Esophagus muscularis mucosa (tissue), 4 donors: ENCODE data around the gene UBE2QL1. TPM values are rescaled to one million over a fixed set of nuclear protein-coding genes. Genes with fewer than 3 reads are reported as not detected.

ENCODE experiments used
- DNase-seq: peaks from one replicate; pipeline ENCODE4 v3.0.0-alpha.2; 2017; ENCODE audit errors: extremely low spot score
- H3K27ac ChIP-seq, 4 donors: fragments of 200-600 bp; sonication (generic); replicated peaks in 1 of 4; 1 replicate in 3 of 4; 2 replicates in 1 of 4; pipeline ENCODE4 v1.5.1; 2016 to 2019; ENCODE audit warnings: mild to moderate bottlenecking in 1 of 4
- H3K27me3 ChIP-seq, 4 donors: fragments of 200-600 bp; sonication (generic); one replicate each; pipeline versions ENCODE4 v1.5.1 to v1.6.0; 2016 to 2019
- H3K36me3 ChIP-seq, 4 donors: fragments of 200-600 bp; sonication (generic); one replicate each; pipeline ENCODE4 v1.5.1; 2016 to 2019
- H3K4me1 ChIP-seq, 4 donors: fragments of 200-600 bp; sonication (generic); one replicate each; pipeline ENCODE4 v1.5.1; 2016 to 2019
- H3K4me3 ChIP-seq, 4 donors: fragments of 200-600 bp; sonication (generic); 1 replicate in 2 of 4; 2 replicates in 2 of 4; pipeline ENCODE4 v1.5.1; 2016 to 2019; ENCODE audit warnings: mild to moderate bottlenecking in 4 of 4, moderate library complexity in 1 of 4
- H3K9me3 ChIP-seq, 4 donors: fragments of 200-600 bp; sonication (generic); 1 replicate in 3 of 4; 2 replicates in 1 of 4; pipeline ENCODE4 v1.5.1; 2016 to 2019
- EP300 ChIP-seq: sonication (generic); formaldehyde crosslinking; IDR thresholded peaks from one replicate; pipeline ENCODE4 v1.6.1; 2017; ENCODE audit warnings: antibody characterized with exemption
- POLR2A ChIP-seq: fragments of 450-650 bp; IDR thresholded peaks from one replicate; pipeline ENCODE4 v1.6.1; 2017; ENCODE audit warnings: antibody characterized with exemption, moderate library complexity, mild to moderate bottlenecking, low read depth
- POLR2AphosphoS5 ChIP-seq, 2 donors: sonication (generic); formaldehyde crosslinking; IDR thresholded peaks; one replicate each; pipeline ENCODE4 v1.6.1; 2017; ENCODE audit warnings: antibody characterized with exemption in 2 of 2
- WGBS: methylation state at CpG from one replicate; pipeline ENCODE4 v1.1.5; 2018; 5-methylcytosine and 5-hydroxymethylcytosine counted together
- intact Hi-C: fragments of 100-400 bp; cut with DNase I; formaldehyde crosslinking; loops from one replicate; pipeline ENCODE4 v1.15.1; 2023
- total RNA-seq, 4 donors: library from RNA; depleted of rRNA; stranded (reverse); fragments of >200 nt; gene quantifications; one replicate each; pipeline versions ENCODE4 v1.1.0 to v1.2.1, GENCODE V29; 2016
- TF ChIP-seq, protein P1 (sequence below), 3 experiments: fragments of 200-600 bp in 2 of 3; fragments of 450-650 bp in 1 of 3; sonication (generic) in 2 of 3; IDR thresholded peaks; one replicate each; pipeline ENCODE4 v1.5.1; 2017 to 2019; ENCODE audit warnings: antibody characterized with exemption in 3 of 3, mild to moderate bottlenecking in 2 of 3, moderate library complexity in 1 of 3

Gene UBE2QL1
- total RNA-seq, 4 donors from 2014 or later, result under 0.01 to 1.6 (median 0.82) TPM

GRCh38 chr5:6408627-6409446 lies 39.8 kb upstream of the UBE2QL1 start:
- intact Hi-C loops, result no loop called here
- peaks cover 0 to 46% (median 0%) of the 10 kb centered on the region in 4 donors for H3K27me3 ChIP-seq
- no peaks in the 10 kb centered on the region for H3K9me3 ChIP-seq
- DNase-seq, result no peak
- H3K27ac ChIP-seq, result no peak overlapping the region
- TF ChIP-seq, protein P1, sequence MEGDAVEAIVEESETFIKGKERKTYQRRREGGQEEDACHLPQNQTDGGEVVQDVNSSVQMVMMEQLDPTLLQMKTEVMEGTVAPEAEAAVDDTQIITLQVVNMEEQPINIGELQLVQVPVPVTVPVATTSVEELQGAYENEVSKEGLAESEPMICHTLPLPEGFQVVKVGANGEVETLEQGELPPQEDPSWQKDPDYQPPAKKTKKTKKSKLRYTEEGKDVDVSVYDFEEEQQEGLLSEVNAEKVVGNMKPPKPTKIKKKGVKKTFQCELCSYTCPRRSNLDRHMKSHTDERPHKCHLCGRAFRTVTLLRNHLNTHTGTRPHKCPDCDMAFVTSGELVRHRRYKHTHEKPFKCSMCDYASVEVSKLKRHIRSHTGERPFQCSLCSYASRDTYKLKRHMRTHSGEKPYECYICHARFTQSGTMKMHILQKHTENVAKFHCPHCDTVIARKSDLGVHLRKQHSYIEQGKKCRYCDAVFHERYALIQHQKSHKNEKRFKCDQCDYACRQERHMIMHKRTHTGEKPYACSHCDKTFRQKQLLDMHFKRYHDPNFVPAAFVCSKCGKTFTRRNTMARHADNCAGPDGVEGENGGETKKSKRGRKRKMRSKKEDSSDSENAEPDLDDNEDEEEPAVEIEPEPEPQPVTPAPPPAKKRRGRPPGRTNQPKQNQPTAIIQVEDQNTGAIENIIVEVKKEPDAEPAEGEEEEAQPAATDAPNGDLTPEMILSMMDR (IDR thresholded peaks at IDR 0.05), result no peak
- TF ChIP-seq POLR2A (no peak), EP300 (no peak), POLR2AphosphoS5 (IDR thresholded peaks at IDR 0.05) (no peak)
- H3K4me1 ChIP-seq, result no peaks in the 10 kb centered on the region
- H3K36me3 ChIP-seq, result no peaks in the 10 kb centered on the region
- 80% methylated on average over 8 of the region's 8 CpGs for WGBS
- H3K4me3 ChIP-seq, result no peak overlapping the region

- no peaks in the 10 kb centered on the region for H3K9me3 ChIP-seq
- H3K36me3 ChIP-seq, result no peaks in the 10 kb centered on the region
- WGBS, result 89% methylated on average over 9 of the region's 9 CpGs
- H3K27me3 ChIP-seq, result peaks cover 0 to 46% (median 0%) of the 10 kb centered on the region in 4 donors
- intact Hi-C loops, result no loop called here
- H3K4me1 ChIP-seq, result no peaks in the 10 kb centered on the region
- no peak overlapping the region for H3K27ac ChIP-seq
- TF ChIP-seq EP300 (no peak), POLR2AphosphoS5 (IDR thresholded peaks at IDR 0.05) (no peak), POLR2A (no peak)
- TF ChIP-seq, protein P1 (IDR thresholded peaks at IDR 0.05), result no peak
- no peak overlapping the region for H3K4me3 ChIP-seq
- no peak for DNase-seq
Measured at GRCh38 chr5:6410421-6410820, 38.2 kb upstream of the UBE2QL1 start.

DNA sequence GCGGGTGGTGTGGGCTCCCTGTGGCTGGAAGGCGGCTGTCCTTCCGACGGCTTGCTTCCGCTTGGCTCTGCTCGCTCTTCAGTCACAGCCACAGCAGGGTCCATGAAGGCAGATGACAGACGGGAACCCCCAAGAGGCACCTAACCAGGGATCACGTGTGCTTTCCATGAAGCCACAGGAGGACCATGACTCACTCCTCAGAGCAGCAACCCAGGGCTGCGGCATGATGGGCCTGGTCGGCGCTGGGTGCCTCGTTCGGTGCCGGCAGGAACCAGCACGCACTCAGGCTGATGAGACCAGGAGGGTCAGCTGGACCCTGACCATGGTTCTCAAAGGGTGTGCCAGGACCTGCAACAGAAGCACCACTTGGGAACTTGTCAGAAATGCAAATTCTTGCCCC lies 37.5 kb upstream of the UBE2QL1 start:
- no peak overlapping the region for H3K27ac ChIP-seq
- no peaks in the 10 kb centered on the region for H3K4me1 ChIP-seq
- no peak for DNase-seq
- H3K27me3 ChIP-seq, result peaks cover 0 to 45% (median 0%) of the 10 kb centered on the region in 4 donors
- H3K4me3 ChIP-seq, result no peak overlapping the region
- no peaks in the 10 kb centered on the region for H3K9me3 ChIP-seq
- 90% methylated on average over 8 of the region's 15 CpGs for WGBS
- TF ChIP-seq POLR2A (no peak), POLR2AphosphoS5 (IDR thresholded peaks at IDR 0.05) (no peak), EP300 (no peak)
- TF ChIP-seq, protein P1 (IDR thresholded peaks at IDR 0.05), result no peak
- no peaks in the 10 kb centered on the region for H3K36me3 ChIP-seq
- intact Hi-C loops, result no loop called here

DNA sequence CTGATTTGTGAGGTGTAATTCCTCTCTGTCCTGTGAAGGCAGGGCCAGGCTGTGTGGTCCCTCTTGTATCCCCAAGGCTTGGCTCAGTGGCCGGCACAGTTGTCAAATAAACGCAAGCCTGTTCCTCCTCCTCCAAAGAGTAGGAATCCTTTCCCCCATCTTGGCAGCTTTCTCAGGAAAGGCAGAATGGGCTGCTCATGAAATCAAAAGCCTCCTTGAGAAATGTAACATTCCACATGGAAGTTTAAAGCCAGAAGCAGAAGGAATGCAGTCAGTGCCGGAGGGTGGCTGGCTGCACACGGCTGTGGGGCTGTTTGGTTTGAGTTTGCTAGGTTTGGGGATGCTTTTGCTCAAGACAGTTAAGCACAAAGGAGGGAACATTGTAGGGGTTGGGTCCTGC lies 35.8 kb upstream of the UBE2QL1 start:
- no peaks in the 10 kb centered on the region for H3K4me1 ChIP-seq
- no peak overlapping the region for H3K4me3 ChIP-seq
- H3K36me3 ChIP-seq, result no peaks in the 10 kb centered on the region
- TF ChIP-seq, protein P1 (IDR thresholded peaks at IDR 0.05), result no peak
- TF ChIP-seq POLR2AphosphoS5 (IDR thresholded peaks at IDR 0.05) (no peak), POLR2A (no peak), EP300 (no peak)
- WGBS, result 55% methylated on average over 4 of the region's 4 CpGs
- intact Hi-C loops, result no loop called here
- H3K27me3 ChIP-seq, result peaks cover 0 to 36% (median 0%) of the 10 kb centered on the region in 4 donors
- DNase-seq, result no peak
- H3K27ac ChIP-seq, result no peak overlapping the region
- no peaks in the 10 kb centered on the region for H3K9me3 ChIP-seq
